ENCODE results near the gene PRODH. TPM values are rescaled to one million over a fixed set of nuclear protein-coding genes. Genes with fewer than 3 reads are reported as not detected.
"Not testable (repeated sequence)": the region's sequence is repeated elsewhere in the genome, so short reads cannot be mapped to it uniquely, and the experiment has no call there.

Gene PRODH
- total and polyA plus RNA-seq, 2 donors (not counting 3 experiments of a cell fraction or from before 2014, with no cell fraction given), result not detected

- no peak overlapping the region for H3K9ac ChIP-seq (replicated peaks; ENCODE audit: extremely low read depth, insufficient read depth, low read length)
- no peaks in the 10 kb centered on the region for H3K4me1 ChIP-seq (ENCODE audit: control insufficient read depth, extremely low read depth, insufficient read depth, low read length)
- H2AFZ ChIP-seq (ENCODE audit: low read depth, low read length), result no peak overlapping the region
- DNase-seq (ENCODE audit: low read depth, low spot score), result no peak
- TF ChIP-seq EZH2 (IDR thresholded peaks at IDR 0.05; ENCODE audit: borderline replicate concordance, low read depth, low read length, severe bottlenecking) (no peak), POLR2A (IDR thresholded peaks at IDR 0.05; ENCODE audit: low read depth, low read length) (no peak), POLR2AphosphoS5 (IDR thresholded peaks at IDR 0.05; ENCODE audit: insufficient read depth, low read depth, low read length) (no peak), MYC (IDR thresholded peaks at IDR 0.05; ENCODE audit: low read depth, low read length) (no peak), JUN (IDR thresholded peaks at IDR 0.05; ENCODE audit: borderline replicate concordance, insufficient read depth, insufficient read length, low read depth) (no peak), FOS (IDR thresholded peaks at IDR 0.05; ENCODE audit: borderline replicate concordance, insufficient read depth, low read length) (no peak), GATA2 (IDR thresholded peaks at IDR 0.05; ENCODE audit: insufficient read depth, insufficient read length, low read depth, low read length) (no peak)
- TF ChIP-seq, protein P1, sequence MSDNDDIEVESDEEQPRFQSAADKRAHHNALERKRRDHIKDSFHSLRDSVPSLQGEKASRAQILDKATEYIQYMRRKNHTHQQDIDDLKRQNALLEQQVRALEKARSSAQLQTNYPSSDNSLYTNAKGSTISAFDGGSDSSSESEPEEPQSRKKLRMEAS (IDR thresholded peaks at IDR 0.05; ENCODE audit: insufficient read depth, insufficient read length), result no peak
- TF ChIP-seq, protein P2, sequence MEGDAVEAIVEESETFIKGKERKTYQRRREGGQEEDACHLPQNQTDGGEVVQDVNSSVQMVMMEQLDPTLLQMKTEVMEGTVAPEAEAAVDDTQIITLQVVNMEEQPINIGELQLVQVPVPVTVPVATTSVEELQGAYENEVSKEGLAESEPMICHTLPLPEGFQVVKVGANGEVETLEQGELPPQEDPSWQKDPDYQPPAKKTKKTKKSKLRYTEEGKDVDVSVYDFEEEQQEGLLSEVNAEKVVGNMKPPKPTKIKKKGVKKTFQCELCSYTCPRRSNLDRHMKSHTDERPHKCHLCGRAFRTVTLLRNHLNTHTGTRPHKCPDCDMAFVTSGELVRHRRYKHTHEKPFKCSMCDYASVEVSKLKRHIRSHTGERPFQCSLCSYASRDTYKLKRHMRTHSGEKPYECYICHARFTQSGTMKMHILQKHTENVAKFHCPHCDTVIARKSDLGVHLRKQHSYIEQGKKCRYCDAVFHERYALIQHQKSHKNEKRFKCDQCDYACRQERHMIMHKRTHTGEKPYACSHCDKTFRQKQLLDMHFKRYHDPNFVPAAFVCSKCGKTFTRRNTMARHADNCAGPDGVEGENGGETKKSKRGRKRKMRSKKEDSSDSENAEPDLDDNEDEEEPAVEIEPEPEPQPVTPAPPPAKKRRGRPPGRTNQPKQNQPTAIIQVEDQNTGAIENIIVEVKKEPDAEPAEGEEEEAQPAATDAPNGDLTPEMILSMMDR (IDR thresholded peaks at IDR 0.05; ENCODE audit: extremely low read depth in 1 of 2, insufficient read depth in 1 of 2, low read depth in 1 of 2, low read length in 2 of 2), result no peak
- H3K27ac ChIP-seq (ENCODE audit: insufficient read depth, low read depth, low read length), result no peak overlapping the region
- BruUV-seq (replicated peaks), result no TSS peak
- dilution Hi-C loops (cut with MboI; ENCODE audit: extremely low pct_ligation_motif_present, low sequenced_read_pairs) (no loop called here), intact Hi-C loops (cut with micrococcal nuclease) (no loop called here)
- H3K9me3 ChIP-seq (replicated peaks; ENCODE audit: control insufficient read depth, insufficient read depth, low read length), result no peaks in the 10 kb centered on the region
- POLR2A ChIA-PET, result no interaction called here
- no peaks in the 10 kb centered on the region for H3K36me3 ChIP-seq (ENCODE audit: control insufficient read depth in 2 of 2, extremely low read depth in 1 of 2, insufficient read depth in 2 of 2, low read length in 2 of 2)
- CTCF ChIA-PET, result no interaction called here
- peaks cover 2 to 7% of the 10 kb centered on the region in 2 experiments for H3K27me3 ChIP-seq (ENCODE audit: control insufficient read depth in 2 of 2, insufficient read depth in 2 of 2, low read length in 2 of 2)
- no peaks in the 10 kb centered on the region for H3K79me2 ChIP-seq (ENCODE audit: control insufficient read depth, insufficient read depth, low read length)
- no peak overlapping the region for H3K4me2 ChIP-seq (ENCODE audit: insufficient read depth, low read length)
- H3K4me3 ChIP-seq (replicated peaks in 1 of 3; ENCODE audit: insufficient read depth in 1 of 3, low read depth in 1 of 3, low read length in 3 of 3), result no peak overlapping the region
- FAIRE-seq, result no peak
- H4K20me1 ChIP-seq (replicated peaks; ENCODE audit: control insufficient read depth, extremely low read depth, insufficient read depth, low read length), result no peaks in the 10 kb centered on the region
- no peaks in the 10 kb centered on the region for H3K9me1 ChIP-seq (replicated peaks; ENCODE audit: control insufficient read depth, extremely low read depth, insufficient read depth, low read length)
These were observed 37.4 kb upstream of the PRODH start for GRCh38 chr22:18973264-18974031.

DNA sequence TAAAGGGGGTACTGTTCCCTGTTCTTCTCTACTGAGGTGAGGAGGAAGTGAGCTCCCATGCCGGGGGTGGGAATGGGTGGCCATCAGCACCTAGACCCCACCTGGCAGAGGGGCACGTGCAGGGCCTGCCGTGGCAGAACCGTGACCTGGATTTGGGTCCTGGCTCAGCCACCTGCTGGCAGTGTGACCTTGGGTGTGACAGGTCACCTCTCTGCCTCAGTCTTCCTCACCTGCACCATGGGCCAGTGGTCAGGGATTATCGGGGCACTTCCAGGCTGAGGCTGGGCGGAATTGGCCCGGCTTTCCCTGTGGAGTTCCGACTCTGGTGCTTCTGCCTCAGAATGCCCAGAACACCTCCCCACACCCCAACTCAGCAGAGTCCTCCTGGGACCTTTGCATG is 36.5 kb upstream of the PRODH start:
- intact Hi-C loops (cut with micrococcal nuclease); H3K9ac ChIP-seq (replicated peaks; ENCODE audit: extremely low read depth, insufficient read depth, low read length); CTCF ChIA-PET; H3K4me3 ChIP-seq (replicated peaks in 1 of 3; ENCODE audit: insufficient read depth in 1 of 3, low read depth in 1 of 3, low read length in 3 of 3); FAIRE-seq; DNase-seq (ENCODE audit: low read depth, low spot score); H3K9me3 ChIP-seq (replicated peaks; ENCODE audit: control insufficient read depth, insufficient read depth, low read length); H4K20me1 ChIP-seq (replicated peaks; ENCODE audit: control insufficient read depth, extremely low read depth, insufficient read depth, low read length); H3K36me3 ChIP-seq (ENCODE audit: control insufficient read depth in 2 of 2, extremely low read depth in 1 of 2, insufficient read depth in 2 of 2, low read length in 2 of 2); H3K4me2 ChIP-seq (ENCODE audit: insufficient read depth, low read length); H2AFZ ChIP-seq (ENCODE audit: low read depth, low read length); H3K27ac ChIP-seq (ENCODE audit: insufficient read depth, low read depth, low read length); H3K27me3 ChIP-seq (ENCODE audit: control insufficient read depth in 2 of 2, insufficient read depth in 2 of 2, low read length in 2 of 2); POLR2A ChIA-PET; H3K79me2 ChIP-seq (ENCODE audit: control insufficient read depth, insufficient read depth, low read length); H3K4me1 ChIP-seq (ENCODE audit: control insufficient read depth, extremely low read depth, insufficient read depth, low read length); BruUV-seq (replicated peaks); dilution Hi-C loops (cut with MboI; ENCODE audit: extremely low pct_ligation_motif_present, low sequenced_read_pairs); H3K9me1 ChIP-seq (replicated peaks; ENCODE audit: control insufficient read depth, extremely low read depth, insufficient read depth, low read length): not testable (repeated sequence)

- FAIRE-seq; dilution Hi-C loops (cut with MboI; ENCODE audit: extremely low pct_ligation_motif_present, low sequenced_read_pairs): not testable (repeated sequence)
These were observed 35.9 kb upstream of the PRODH start for GRCh38 chr22:18972029-18972428.

More at GRCh38 chr22:18972029-18972428, 35.9 kb upstream of the PRODH start:
- H3K9me3 ChIP-seq (replicated peaks; ENCODE audit: control insufficient read depth, insufficient read depth, low read length); H3K27ac ChIP-seq (ENCODE audit: insufficient read depth, low read depth, low read length); H3K9me1 ChIP-seq (replicated peaks; ENCODE audit: control insufficient read depth, extremely low read depth, insufficient read depth, low read length); H3K9ac ChIP-seq (replicated peaks; ENCODE audit: extremely low read depth, insufficient read depth, low read length); BruUV-seq (replicated peaks); H3K79me2 ChIP-seq (ENCODE audit: control insufficient read depth, insufficient read depth, low read length); DNase-seq (ENCODE audit: low read depth, low spot score); intact Hi-C loops (cut with micrococcal nuclease); H2AFZ ChIP-seq (ENCODE audit: low read depth, low read length); H3K4me1 ChIP-seq (ENCODE audit: control insufficient read depth, extremely low read depth, insufficient read depth, low read length); H3K4me2 ChIP-seq (ENCODE audit: insufficient read depth, low read length); CTCF ChIA-PET; H3K4me3 ChIP-seq (replicated peaks in 1 of 3; ENCODE audit: insufficient read depth in 1 of 3, low read depth in 1 of 3, low read length in 3 of 3); H3K27me3 ChIP-seq (ENCODE audit: control insufficient read depth in 2 of 2, insufficient read depth in 2 of 2, low read length in 2 of 2); H4K20me1 ChIP-seq (replicated peaks; ENCODE audit: control insufficient read depth, extremely low read depth, insufficient read depth, low read length); H3K36me3 ChIP-seq (ENCODE audit: control insufficient read depth in 2 of 2, extremely low read depth in 1 of 2, insufficient read depth in 2 of 2, low read length in 2 of 2); POLR2A ChIA-PET: not testable (repeated sequence)

All from endothelial cell of umbilical vein (primary cell).